Kasumi-1 (cell line): Measurements from ENCODE around the gene TEKTIP1.

ENCODE experiments used
- DNase-seq, 2 experiments: peaks; one replicate each; lab custom pipeline; 2025; lab: John Stamatoyannopoulos, UW

Gene TEKTIP1

DNA sequence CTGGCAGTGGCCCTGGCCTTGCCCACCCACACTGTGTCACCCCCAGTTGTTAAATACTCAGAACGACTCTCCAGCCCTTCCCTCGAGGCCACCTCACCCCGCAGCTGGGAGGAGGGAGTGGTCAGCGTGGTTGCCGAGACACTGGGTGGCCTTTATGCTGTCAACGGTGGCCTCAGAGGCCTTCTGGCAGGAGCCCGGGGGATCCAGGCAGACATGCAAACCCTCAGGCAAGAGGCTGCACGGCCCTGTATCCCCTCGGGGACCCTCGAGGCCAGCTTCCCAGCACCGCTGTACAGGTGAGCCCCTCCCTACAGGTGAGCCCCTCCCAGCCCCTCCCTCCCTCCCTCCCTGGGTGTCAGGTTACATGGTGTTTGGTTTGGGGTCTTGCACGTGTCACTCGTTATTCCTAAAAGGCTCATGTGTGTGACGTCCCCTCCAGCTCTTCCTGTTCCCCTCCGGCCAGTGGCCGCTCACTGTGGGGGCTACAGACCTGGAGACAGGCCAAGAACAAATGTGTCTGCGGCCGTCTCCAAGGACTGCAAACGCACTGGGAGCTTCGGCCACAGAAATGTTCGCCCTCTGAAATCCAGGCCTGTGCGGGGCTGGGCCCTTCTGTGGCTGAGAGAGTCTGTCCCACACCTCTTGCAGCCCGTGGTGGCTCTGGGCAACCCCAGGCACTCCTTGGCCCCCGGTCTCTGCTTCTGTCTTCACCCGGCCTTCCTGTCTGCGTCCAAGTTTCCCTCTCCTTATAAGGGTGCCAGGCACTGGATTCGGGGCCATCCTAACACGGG, at the start of gene TEKTIP1:
TSS of gene TEKTIP1 (plus strand) at position 210 of the 791 bp plus-strand sequence. CDS start at position 214, 4 bp downstream.
- DNase-seq, result no peak

- DNase-seq, result no peak
Measured at GRCh38 chr19:3491396-3492119, 47.4 kb upstream of the TEKTIP1 start.

GRCh38 chr19:3492131-3492839, 46.7 kb upstream of the TEKTIP1 start:
- DNase-seq, result no peak

GRCh38 chr19:3492919-3493318, 46.1 kb upstream of the TEKTIP1 start:
- no peak for DNase-seq

- no peak for DNase-seq
Measured at GRCh38 chr19:3493651-3494050, 45.3 kb upstream of the TEKTIP1 start.

DNA sequence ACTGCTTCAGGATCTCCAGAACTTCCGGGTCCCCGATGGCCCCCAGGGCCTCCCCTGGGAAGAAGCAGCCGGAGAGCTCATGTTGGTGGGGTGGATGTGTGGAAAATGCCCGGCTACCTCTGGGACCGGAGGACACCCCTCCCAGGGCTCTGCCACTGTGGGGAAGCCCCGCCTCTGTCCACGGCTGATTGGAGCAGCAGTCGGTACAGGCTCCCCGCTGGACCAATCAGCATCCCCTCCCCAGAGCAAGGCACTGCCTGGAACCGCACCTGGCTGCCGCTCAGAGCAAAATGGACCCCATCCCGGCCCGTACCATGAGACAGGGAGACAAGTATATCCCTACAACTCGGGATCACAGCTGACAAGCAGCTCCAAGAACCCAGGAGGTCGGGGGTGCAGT, 44.9 kb upstream of the TEKTIP1 start:
- DNase-seq, result no peak

- no peak for DNase-seq
Measured at GRCh38 chr19:3494559-3494958, 44.4 kb upstream of the TEKTIP1 start.

- no peak for DNase-seq
Measured at GRCh38 chr19:3496392-3497273, 42.3 kb upstream of the TEKTIP1 start.

- no peak for DNase-seq
Measured at GRCh38 chr19:3497757-3498520, 41.0 kb upstream of the TEKTIP1 start.

GRCh38 chr19:3499738-3500428, 39.1 kb upstream of the TEKTIP1 start:
- DNase-seq, result no peak

DNA sequence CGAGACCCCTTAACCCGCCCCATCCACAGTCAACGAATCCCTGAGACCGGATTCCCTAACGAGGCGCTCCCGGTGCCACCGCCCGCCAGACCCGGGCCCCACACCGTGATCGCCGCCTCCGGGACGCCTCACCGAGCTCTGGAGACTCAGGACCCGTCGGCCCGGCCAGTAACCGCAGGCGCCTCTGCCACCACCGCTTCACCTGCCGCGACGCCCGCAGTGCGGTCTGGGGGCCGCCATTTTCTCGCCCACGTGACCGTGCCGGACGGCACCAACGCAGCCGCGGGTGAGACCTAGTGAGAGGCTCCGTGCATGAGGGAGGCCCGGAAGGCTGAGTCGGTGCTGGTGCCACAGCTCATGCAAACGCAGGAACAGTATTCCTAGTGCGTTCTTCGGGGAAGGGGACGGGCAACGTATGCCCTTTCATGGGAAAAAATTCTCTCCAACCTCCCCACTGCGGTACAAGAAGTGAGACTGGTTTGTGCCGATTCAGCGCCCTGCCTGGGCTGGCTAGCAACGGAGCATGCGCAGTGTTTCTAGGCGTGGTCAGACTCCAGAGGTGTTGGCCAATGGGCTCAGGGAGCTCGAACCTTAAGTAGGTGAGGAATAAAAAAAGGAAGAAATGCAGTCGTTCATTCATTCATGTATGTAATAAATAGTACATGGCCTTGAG, 38.4 kb upstream of the TEKTIP1 start, which contains the start of gene DOHH:
TSS of gene DOHH (minus strand) at position 246 of the 673 bp plus-strand sequence. CDS start 3,860 bp downstream, outside the sequence.
- DNase-seq, result peak; percentile 97

- DNase-seq, result no peak
Measured at GRCh38 chr19:3501780-3502179, 37.2 kb upstream of the TEKTIP1 start.

DNA sequence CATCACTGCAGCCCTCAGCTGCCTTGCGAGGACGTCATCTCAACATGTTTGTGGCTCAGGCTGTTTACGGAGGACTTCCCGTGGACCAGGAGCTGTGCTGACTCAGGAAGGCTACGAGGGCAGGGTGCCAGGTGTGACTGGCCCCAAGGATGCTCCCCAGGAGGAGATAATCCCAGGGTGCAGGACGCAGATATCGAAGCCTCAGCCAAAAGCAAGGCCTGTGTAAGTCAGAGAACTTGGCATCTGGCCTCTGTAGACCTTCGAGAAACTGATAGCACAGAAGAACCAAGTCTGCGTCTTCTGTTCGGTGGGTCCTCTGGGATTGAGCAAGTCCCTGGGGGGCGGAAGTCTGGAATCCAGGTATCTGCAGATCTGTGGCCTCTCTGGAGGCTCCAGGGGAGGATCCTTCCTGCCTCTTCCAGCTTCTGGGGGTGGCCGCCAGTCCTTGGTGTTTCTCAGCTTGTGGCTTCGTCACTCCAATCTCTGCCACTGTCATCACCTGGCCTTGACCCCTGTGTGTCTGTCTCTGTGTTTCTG, 35.9 kb upstream of the TEKTIP1 start:
- no peak for DNase-seq

DNA sequence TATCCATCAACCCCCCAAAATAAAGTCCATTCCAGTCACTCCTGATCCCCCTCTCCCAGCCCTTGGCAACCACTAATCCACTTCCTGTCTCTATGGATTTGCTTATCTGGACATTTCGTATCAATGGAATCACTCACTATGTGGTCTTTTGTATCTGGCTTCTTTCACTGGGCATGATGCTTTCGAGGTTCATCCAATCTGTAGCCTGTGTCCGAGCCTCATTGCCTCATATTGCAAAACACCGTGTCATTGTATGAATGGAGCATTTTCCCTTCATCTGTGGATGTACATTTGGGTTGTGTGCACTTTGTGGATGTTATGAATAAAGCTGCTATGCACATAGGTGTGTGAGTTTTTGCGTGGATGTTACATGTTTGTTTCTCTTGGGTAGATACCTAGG, 34.2 kb upstream of the TEKTIP1 start:
- no peak for DNase-seq

- peak; percentile 93 to 95 for DNase-seq
Measured at GRCh38 chr19:3505598-3506383, 33.2 kb upstream of the TEKTIP1 start, which contains the start of gene FZR1. TSS of gene FZR1 (plus strand) at chr19:3506311. CDS start at chr19:3522990, 16,679 bp downstream.

GRCh38 chr19:3506384-3507340, 32.3 kb upstream of the TEKTIP1 start:
- DNase-seq, result peak; percentile 2 to 5
